Measurements from ENCODE around the gene KLF12.

The KLF12 gene

DNA sequence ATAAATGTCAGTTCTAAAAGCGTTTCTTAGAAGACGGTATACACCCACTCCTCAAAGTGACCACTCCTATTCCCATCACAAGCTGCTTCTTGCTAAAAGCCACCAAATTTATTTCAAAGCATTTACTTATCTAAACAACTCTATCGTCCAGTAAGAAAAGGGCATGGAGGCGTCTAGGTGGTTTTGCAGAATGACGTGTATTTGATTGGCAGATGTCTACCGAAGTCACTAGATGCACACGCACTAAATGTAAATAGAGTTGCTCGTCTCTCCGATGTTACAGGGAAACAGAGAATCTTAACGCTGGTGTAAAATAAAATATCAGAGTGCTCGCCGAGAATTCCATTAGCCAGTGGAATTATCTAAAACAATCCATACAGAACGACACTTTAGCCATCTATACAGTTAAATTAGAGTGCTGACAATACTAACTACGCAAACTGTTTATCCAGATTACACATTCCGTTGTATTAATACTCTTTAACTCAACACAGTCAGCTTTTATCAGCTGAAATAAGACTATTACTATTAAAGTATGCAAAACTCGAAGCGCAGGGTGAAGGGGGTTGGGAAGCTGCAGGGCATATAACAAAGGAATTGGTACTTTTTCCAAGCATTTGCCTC is 1.9 kb downstream of the KLF12 start:
- no peak for DNase-seq (ENCODE audit: low read depth)
- TF ChIP-seq, protein P1, sequence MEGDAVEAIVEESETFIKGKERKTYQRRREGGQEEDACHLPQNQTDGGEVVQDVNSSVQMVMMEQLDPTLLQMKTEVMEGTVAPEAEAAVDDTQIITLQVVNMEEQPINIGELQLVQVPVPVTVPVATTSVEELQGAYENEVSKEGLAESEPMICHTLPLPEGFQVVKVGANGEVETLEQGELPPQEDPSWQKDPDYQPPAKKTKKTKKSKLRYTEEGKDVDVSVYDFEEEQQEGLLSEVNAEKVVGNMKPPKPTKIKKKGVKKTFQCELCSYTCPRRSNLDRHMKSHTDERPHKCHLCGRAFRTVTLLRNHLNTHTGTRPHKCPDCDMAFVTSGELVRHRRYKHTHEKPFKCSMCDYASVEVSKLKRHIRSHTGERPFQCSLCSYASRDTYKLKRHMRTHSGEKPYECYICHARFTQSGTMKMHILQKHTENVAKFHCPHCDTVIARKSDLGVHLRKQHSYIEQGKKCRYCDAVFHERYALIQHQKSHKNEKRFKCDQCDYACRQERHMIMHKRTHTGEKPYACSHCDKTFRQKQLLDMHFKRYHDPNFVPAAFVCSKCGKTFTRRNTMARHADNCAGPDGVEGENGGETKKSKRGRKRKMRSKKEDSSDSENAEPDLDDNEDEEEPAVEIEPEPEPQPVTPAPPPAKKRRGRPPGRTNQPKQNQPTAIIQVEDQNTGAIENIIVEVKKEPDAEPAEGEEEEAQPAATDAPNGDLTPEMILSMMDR (IDR thresholded peaks at IDR 0.05; ENCODE audit: control insufficient read depth, insufficient read depth, low read depth, low read length, missing control alignments) = no peak
- peak overlapping the region; percentile 82 for H3K4me3 ChIP-seq (ENCODE audit: control insufficient read depth, low read depth, low read length)

DNA sequence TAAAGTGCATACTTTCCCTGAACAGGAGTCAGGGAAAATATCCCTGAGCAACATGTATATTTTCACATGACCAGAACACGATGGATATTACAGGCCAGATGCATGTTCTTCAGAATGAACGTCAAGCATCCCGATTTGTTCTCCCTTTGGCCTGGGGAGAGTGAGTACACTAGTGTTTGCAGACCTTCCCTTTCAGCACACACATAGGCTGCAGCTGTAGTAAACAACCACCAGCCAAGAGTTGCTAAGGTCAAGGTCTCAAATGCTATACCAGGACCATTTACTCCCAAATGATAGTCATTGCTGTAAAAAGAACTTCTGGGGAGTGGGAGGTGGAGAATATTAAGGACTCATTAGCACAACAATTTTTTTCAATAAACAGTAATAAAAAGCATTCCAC is 3.0 kb downstream of the KLF12 start:
- no peak for DNase-seq (ENCODE audit: low read depth)
- H3K4me3 ChIP-seq (ENCODE audit: control insufficient read depth, low read depth, low read length) = no peak overlapping the region
- TF ChIP-seq, protein P1 (IDR thresholded peaks at IDR 0.05; ENCODE audit: control insufficient read depth, insufficient read depth, low read depth, low read length, missing control alignments) = no peak

DNA sequence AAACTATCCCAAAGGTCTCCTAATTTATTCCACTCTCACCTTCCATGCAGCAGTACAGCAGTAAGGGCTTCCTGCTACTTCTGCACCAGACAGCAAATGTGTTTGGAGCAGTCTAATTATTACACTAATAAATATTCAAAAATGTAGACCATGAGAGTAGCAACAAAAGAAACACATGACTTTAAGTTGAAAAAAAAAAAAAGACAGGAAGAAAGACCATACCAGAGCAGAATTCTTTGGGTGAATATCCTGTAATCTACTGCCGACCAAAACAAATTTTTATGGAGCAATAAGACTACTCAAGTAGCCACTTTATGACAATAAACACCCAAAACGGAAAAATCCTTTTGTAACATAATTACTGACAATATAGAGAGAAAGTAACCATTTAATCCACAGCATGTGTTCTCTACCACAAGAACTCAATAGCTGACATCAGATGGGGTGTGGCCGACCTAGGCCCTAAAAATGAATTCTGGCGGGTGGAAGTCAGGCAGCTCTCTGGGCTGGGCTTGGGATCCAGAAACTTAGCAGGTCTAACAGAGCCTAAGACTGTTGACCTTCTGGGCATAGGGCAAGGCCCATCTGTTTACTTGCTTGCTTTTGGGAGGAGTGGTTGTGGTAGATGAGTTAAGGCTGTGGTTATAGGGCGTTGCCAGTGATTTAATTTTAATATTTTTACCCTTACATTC is 4.6 kb downstream of the KLF12 start:
- DNase-seq (ENCODE audit: low read depth) = no peak
- H3K4me3 ChIP-seq (ENCODE audit: control insufficient read depth, low read depth, low read length) = no peak overlapping the region; the same call in 1 of the 2 replicates
- TF ChIP-seq, protein P1 (IDR thresholded peaks at IDR 0.05; ENCODE audit: control insufficient read depth, insufficient read depth, low read depth, low read length, missing control alignments) = no peak

DNA sequence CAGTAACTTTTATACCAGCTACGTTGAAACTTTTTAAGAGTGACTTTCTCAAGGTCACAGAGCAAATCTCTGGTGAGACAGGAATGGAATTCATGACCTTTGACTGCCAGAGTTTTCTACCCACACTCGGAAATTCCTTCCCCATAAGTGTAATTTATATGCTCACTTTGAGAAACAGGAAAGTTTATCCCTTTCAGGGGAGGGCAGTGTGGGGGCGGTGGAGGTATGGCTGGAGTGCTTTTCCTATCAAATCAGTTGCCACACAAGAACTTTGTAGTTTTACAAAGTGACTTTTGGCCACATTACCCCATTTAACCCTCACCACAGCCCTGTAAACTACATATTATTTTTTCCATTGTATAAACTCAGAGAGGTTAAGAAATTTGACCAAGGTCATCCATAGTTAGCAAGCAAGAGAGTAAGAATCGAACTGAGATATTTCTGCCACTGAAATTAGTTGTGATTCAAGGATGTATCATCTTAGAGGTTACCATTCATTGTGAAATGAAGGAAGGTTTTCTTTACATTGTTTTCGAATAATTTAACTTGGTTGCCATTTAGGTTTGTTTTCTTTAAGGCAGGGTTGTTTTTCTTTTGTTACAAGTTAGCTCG is 5.9 kb downstream of the KLF12 start:
- DNase-seq (ENCODE audit: low read depth) = no peak
- TF ChIP-seq, protein P1 (IDR thresholded peaks at IDR 0.05; ENCODE audit: control insufficient read depth, insufficient read depth, low read depth, low read length, missing control alignments) = no peak
- H3K4me3 ChIP-seq (ENCODE audit: control insufficient read depth, low read depth, low read length) = no peak overlapping the region

DNA sequence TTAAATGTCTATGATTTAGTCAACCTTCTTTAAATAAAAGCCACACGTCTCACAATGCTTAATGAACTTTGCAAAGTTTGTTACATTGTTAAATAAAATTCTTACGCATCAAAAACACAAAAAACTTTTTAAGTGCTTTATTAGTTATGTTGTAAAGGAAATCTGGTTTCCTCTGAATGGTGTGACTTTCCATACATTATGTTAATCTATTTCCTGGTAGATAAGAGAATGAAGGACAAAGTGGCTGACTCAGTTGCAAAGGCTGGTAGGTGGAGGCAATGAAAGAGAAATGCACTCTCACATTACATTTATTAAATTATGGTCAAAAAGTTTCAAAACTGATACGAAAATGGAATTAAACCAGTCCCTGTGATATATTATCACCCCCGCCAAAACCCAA is 15.9 kb downstream of the KLF12 start:
- DNase-seq (ENCODE audit: low read depth) = no peak
- TF ChIP-seq, protein P1 (IDR thresholded peaks at IDR 0.05; ENCODE audit: control insufficient read depth, insufficient read depth, low read depth, low read length, missing control alignments) = no peak

DNA sequence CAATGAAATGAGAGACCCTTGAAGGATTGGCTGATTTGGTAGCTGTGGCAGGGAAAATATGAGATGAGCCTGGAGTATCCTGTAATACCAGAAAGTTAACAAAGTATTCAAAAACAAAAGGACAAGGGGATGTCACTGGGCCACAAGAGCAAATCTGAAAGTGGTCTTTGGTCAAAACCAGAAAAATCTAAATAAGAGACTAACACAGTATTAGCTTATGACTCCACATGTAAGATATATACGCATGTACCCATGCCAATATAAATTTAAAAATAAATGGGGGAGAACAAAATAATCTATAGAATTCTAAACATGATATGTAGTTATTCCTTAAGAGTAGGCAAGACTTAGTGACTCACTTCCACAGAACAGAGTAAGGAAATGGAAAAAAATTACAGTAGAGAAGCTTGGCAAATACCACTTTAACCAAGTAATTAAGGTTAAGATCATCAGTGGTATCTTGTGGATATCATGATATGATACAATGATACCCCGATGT is 16.9 kb downstream of the KLF12 start:
- no peak for DNase-seq (ENCODE audit: low read depth)
- TF ChIP-seq, protein P1 (IDR thresholded peaks at IDR 0.05; ENCODE audit: control insufficient read depth, insufficient read depth, low read depth, low read length, missing control alignments) = no peak
- no peak overlapping the region for H3K4me3 ChIP-seq (ENCODE audit: control insufficient read depth, low read depth, low read length)

More for the DNA sequence above, 15.9 kb downstream of the KLF12 start:
- no peak overlapping the region for H3K4me3 ChIP-seq (ENCODE audit: control insufficient read depth, low read depth, low read length)
